HepG2 (cell line): ENCODE data around the gene PRRC1.

Experiments used
- HDAC6 ChIP-seq: fragments of 200-600 bp; sonication (generic); IDR thresholded peaks from 2 replicates; pipeline ENCODE4 v1.7.0; 2017; ENCODE audit warnings: mild to moderate bottlenecking, antibody characterized with exemption, low read length, low read depth
- NFIC ChIP-seq: IDR thresholded peaks from 2 replicates; pipeline ENCODE4 v1.6.1; 2012; ENCODE audit warnings: mild to moderate bottlenecking, low read length, inconsistent platforms

DNA sequence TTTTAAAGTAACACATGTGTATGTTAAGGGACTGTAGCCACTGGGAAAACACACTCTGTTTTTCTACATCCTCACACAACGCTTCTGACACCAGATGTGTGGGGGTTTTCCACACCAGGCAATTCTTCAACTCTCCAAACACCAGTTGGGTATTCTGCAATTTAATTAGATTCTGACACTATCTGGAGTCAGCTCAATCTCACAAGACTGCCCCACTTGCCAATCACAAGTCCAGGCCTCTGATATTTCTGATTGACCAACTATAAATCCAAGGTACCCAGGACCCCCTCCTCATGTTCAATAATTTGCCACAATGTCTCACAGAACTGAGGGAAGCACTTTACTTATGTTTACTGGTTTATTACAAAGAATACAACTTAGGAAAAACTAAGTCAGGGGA lies 70.9 kb downstream of the PRRC1 start:
- TF ChIP-seq NFIC (no peak), HDAC6 (no peak)
